ENCODE results near the gene VWCE.

Gene VWCE

DNA sequence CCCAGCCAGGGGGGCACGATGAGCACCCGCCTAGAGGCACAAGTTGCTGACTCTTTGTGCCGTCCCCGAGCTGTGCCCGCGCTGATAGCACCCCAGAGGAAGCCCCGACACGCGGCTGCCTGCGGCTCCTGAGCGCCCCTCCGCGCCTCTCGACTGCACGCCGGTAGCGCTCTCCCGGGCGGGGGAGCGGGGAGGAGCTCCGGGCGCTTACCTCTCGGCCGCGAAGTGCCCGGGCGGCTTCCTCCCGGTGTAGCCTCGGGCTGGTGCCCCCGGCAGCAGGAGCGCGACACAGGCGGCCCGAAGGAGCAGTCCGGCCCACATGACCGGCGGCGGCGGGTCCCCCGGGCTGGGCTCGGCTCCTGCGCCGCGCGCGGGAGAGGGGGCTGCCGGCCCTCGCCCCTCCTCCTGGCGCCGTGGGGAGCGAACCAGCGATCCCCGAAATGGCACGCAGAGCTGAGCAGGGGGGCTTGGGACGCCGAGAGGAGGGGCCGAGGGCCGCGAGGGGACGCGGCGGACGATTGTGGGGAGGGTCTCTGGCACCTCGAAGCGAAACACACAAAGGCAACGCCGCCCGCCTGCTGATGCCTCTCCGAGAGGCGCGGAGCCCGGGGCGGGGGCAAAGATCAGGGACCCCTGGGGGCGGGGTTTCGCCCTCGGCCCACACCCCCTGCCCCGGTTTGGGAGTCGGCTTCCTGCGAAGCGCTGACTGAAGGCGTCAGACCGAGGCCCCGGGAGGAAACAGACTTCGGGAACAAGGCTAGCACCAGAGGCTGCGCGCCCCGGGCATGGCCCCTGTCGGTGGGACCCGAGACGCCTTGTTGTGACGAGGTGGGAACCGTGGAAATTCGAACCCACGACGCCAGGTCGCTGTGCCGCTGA lies at the start of gene VWCE:
VWCE (minus strand) TSS at position 600 of the 879 bp plus-strand sequence; CDS start at position 321, 279 bp downstream.
- DNase-seq (ENCODE audit: low read depth) = peak; percentile 28

- DNase-seq (ENCODE audit: low read depth) = no peak
Observed at GRCh38 chr11:61343792-61344745, 49.0 kb upstream of the VWCE start.

DNA sequence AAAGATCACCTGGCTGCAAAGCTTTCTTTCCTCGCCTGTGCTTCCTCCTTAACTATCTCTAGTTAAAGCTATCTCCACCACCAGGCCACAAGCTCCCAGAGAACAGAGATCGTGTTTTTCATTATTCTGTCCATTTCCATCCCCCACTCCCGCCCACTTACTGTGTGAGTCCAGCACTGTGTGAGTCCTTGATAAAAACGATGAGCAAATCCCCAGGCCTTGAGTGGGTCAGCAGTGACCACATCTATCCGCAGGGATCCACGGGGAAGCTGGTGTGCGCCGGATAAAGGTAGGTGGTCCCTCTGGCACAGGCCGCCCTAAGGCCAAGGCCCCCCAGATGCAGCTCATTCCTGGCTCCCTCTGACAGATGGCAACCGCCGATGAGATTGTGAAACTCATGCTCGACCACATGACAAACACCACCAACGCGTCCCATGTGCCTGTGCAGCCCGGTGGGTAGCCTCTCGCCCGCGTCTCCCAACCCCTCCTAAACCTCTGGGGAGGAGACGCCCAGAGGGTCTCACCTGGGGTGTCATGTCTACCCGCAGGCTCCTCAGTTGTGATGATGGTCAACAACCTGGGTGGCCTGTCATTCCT lies 47.2 kb upstream of the VWCE start:
- no peak for DNase-seq (ENCODE audit: low read depth)

GRCh38 chr11:61341706-61342105 lies 46.6 kb upstream of the VWCE start:
- no peak for DNase-seq (ENCODE audit: low read depth)

DNA sequence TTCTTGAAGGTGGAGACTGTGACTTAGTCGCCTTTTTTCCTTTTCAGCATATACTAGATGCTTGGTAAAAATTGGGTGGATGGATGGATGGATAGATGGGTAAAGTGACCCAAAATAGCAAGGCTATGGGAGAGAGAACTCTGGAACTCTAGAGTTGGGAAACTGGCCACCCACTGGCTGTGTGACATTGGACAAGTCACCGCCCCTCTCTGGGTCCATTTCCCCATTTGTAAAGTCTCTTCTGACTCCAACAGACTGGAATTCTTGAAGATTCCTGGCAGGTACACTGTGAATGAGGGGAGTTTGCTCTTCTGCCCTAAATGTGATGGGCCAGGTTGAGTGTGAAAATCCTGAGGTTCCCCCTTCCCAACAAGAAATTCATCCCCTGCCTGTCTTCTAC lies 45.9 kb upstream of the VWCE start:
- DNase-seq (ENCODE audit: low read depth) = no peak

DNA sequence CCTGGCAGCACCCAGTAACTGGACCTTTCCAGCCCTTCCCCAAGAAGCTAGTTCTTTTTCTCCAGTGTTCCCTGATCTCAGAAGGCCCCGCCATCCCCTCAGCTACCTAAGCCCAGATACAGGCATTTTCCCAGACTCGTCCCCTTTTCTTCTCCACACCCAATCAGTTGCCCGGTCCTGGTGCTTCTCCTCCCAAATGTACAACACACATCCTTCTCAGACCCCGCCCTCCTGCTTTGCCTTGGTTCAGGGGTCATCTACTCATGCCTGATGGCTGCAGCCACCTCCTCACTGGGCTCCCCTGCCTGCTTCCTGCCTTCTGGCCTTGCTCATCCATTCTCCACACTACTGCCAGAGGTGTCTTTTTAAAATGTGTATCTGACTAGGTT lies 44.4 kb upstream of the VWCE start:
- no peak for DNase-seq (ENCODE audit: low read depth)

DNA sequence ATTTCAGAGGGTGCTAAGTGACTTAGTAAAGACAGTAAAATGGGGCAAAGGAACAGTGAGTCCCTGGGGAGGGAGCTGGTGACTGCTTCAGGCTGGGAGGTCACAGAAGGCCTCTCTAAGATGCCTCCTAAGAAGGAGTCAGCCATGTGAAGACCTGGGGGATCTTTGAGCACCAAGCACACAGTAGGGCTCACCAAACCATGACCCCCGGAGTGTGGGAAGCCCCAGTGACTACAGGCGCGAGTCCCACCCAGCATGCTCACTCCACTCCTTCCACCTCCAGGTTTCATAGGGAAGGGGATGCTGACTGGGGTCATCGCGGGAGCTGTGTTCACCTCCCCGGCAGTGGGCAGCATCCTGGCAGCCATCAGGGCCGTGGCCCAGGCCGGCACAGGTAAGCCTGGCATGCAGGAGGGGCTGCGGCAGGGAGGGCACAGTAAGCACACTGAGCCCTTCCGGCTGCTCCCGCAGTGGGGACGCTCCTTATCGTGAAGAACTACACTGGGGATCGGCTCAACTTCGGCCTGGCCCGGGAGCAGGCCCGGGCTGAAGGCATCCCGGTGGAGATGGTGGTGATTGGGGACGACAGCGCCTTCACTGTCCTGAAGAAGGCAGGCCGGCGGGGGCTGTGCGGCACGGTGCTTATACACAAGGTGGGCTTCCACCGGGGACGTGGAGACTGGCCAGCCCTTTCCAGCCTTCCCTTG lies 43.8 kb upstream of the VWCE start:
- no peak for DNase-seq (ENCODE audit: low read depth)

GRCh38 chr11:61337706-61338470 lies 42.8 kb upstream of the VWCE start:
- no peak for DNase-seq (ENCODE audit: low read depth)

GRCh38 chr11:61336171-61336935 lies 41.2 kb upstream of the VWCE start:
- DNase-seq (ENCODE audit: low read depth) = peak; percentile 55

DNA sequence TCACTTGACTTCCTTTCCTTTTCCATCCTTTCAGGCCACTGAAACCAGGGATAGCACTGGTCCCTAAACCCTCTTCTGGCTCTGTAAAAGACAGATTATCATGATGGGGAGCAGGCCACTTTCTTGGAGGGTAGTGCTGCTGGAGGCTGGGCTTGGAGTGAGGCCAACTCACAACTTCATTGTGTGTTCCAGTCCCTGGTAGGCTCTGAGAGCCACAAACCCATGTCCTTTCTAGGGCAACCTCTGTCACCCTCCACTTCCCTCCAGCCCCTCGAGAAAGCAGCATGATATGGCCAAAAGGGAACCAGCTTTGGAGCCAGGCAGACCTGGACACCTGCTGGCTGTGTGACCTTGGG lies 40.2 kb upstream of the VWCE start:
- DNase-seq (ENCODE audit: low read depth) = no peak

- no peak for DNase-seq (ENCODE audit: low read depth)
Observed at GRCh38 chr11:61334434-61335354, 39.6 kb upstream of the VWCE start.

DNA sequence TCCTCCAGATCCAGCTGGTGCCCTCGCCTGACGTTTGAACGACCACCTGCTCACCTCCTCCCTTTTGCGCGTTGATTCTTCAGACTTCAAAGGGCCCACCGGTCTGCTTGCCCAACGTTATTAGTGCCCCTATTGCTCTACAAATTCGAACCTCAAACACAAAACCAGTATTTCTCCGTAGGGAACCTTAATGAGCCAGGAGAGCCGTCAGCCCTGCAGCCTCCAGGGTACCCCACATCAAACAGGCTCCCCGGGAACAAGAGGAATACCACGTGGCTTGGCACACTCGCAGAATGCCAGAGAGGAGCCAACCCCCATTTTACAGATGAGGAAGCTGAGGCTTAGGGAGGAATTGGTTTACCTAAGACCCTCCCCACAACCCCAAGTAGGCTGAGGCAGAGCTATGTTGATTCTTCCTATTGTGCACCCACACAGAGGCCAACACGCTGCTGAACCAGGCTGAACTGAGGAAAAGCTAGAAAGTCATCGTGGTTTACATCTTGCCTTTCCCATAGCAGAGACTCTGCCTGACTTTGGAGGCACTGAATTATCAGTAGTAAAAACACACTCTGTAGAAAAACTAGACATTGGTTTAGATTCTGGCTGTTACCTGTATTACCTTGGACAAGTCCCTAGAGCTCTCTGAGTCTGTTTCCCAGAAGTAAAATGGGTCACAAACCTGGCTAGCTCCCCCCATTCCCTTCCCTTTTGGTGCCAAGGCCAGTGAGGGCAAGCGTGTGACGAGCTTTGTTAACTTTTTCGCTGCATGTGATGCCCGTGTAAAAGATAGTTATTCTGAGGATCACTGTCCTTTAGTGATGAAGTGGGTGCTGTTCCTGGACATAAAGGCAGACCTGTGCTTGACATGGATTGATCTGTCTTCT lies 38.7 kb upstream of the VWCE start:
- DNase-seq (ENCODE audit: low read depth) = no peak

GRCh38 chr11:61332797-61333549 lies 37.9 kb upstream of the VWCE start, which contains the start of the genes DDB1 and TKFC:
DDB1 (minus strand) TSS chr11:61333105; CDS start chr11:61332968, 137 bp downstream.
TKFC (plus strand) TSS chr11:61333228; CDS start chr11:61334729, 1,501 bp downstream.
- DNase-seq (ENCODE audit: low read depth) = peak; percentile 89

DNA sequence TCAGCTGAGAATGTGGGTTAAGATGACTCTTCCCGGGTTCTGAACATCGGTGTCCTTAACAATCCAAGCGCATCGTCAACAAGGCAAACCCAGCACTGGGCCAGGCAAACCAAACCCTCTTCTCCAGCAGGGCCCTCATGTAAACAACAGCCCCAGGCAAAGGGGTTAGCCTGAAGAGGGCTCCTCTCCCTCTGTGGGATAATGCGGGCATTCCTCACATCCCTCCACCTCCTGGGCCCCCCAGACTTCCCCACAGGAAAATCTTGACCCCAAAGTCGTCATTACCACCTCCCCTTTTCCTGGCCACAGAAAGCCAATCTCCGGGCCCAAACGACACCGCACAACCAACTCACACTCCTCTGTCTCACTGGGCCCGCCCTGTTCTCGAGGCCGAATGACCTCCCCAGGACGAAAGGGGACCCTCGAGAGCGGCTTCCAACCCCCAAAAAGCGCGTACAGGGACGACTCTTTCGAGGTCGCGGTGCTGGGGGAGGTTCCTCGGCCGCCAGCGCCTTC lies 37.2 kb upstream of the VWCE start:
- DNase-seq (ENCODE audit: low read depth) = peak; percentile 19

DNA sequence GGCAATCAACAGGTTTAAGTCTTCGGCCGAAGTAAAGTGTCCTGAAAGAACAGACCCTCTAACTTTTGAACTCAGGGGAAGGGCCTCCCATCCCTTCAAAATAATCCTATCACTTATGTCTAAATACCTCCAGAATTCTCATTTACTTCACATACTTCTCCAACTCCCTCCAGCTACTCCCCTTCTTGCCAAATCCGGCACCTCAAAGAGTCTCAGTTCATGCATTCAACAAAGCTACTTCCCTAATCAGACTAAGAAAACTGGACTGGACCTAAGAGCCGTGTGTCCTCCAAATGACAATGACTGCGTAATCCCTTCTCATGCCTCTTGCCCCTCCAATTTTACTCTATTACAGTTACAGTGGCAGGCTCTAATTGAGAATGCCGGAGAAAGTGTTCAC lies 36.5 kb upstream of the VWCE start:
- DNase-seq (ENCODE audit: low read depth) = no peak

DNA sequence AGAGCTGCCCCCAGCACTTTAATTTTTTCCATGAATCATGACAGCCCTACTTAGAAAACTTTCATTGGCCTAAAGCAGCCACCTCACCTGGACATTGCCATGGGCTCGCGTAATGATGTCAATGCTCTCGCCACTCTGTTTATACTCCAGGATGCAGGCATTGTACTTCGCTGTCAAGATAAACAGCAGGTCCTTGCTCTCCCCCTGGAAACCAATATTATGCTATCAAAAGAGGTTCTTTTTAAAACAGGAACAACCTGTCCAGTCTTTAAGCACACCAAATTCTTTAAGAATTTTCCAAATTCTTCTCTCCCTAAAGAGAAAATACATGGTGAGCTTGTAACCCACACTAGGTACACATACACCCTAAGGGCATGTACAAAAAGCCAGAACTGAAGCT lies 34.8 kb upstream of the VWCE start:
- DNase-seq (ENCODE audit: low read depth) = no peak

GRCh38 chr11:61328351-61328750 lies 33.2 kb upstream of the VWCE start:
- DNase-seq (ENCODE audit: low read depth) = no peak

All from fibroblast of gingiva (primary cell).